Mesenchymal stem cell (in vitro differentiated cells and primary cell): ENCODE data around the gene EGFR.
A peak's percentile ranks its signal among the peaks of the same experiment; 100 is the strongest.

ENCODE experiments used
- DNase-seq: peaks from one replicate; pipeline ENCODE4 v3.0.0-alpha.2; 2013
- H2AFZ ChIP-seq: one replicate; pipeline ENCODE4 v1.6.1; 2013; ENCODE audit warnings: low read depth, mild to moderate bottlenecking, control low read depth, inconsistent platforms, low read length, moderate library complexity
- H2AK5ac ChIP-seq: 2 replicates; pipeline ENCODE4 v1.6.1; 2013; ENCODE audit warnings: low read length, moderate library complexity, mild to moderate bottlenecking, inconsistent platforms; ENCODE audit not compliant: severe bottlenecking
- H2BK120ac ChIP-seq: one replicate; pipeline ENCODE4 v1.6.1; 2013; ENCODE audit warnings: low read depth, mild to moderate bottlenecking, inconsistent platforms, low read length, moderate library complexity
- H2BK12ac ChIP-seq, 2 experiments: one replicate each; pipeline ENCODE4 v1.6.1; 2013; ENCODE audit warnings: inconsistent platforms in 2 of 2, low read length in 2 of 2, mild to moderate bottlenecking in 2 of 2, moderate library complexity in 2 of 2, control low read depth in 1 of 2
- H2BK15ac ChIP-seq: one replicate; pipeline ENCODE4 v1.6.1; 2013; ENCODE audit warnings: mild to moderate bottlenecking, low read depth, inconsistent platforms; ENCODE audit not compliant: poor library complexity, severe bottlenecking
- H2BK5ac ChIP-seq: 2 replicates; pipeline ENCODE4 v1.6.1; 2013; ENCODE audit warnings: low read depth, mild to moderate bottlenecking, low read length, control low read depth, inconsistent platforms; ENCODE audit not compliant: poor library complexity, severe bottlenecking
- H3K14ac ChIP-seq, 2 experiments: one replicate each; pipeline ENCODE4 v1.6.1; 2013; ENCODE audit warnings: inconsistent platforms in 2 of 2, low read length in 2 of 2, control low read depth in 1 of 2, mild to moderate bottlenecking in 1 of 2, moderate library complexity in 1 of 2
- H3K18ac ChIP-seq, 2 experiments: one replicate each; pipeline ENCODE4 v1.6.1; 2013; ENCODE audit warnings: inconsistent platforms in 2 of 2, low read length in 2 of 2, control low read depth in 1 of 2, low read depth in 1 of 2, mild to moderate bottlenecking in 1 of 2
- H3K23ac ChIP-seq, 2 experiments: one replicate each; pipeline ENCODE4 v1.6.1; 2013; ENCODE audit warnings: inconsistent platforms in 2 of 2, low read length in 2 of 2, mild to moderate bottlenecking in 2 of 2, moderate library complexity in 2 of 2, control low read depth in 1 of 2
- H3K27ac ChIP-seq: 2 replicates; pipeline ENCODE4 v1.5.1; 2013; ENCODE audit warnings: mild to moderate bottlenecking, moderate library complexity, low read length, control low read depth, inconsistent platforms; ENCODE audit not compliant: poor library complexity, severe bottlenecking
- H3K27me3 ChIP-seq, 2 experiments: 2 replicates each; pipeline versions ENCODE4 v1.6.1 to v1.7.0; 2013; ENCODE audit warnings: low read length in 2 of 2, mild to moderate bottlenecking in 2 of 2, moderate library complexity in 2 of 2, control low read depth in 1 of 2, inconsistent platforms in 1 of 2; ENCODE audit not compliant: control insufficient read depth in 1 of 2, insufficient read depth in 1 of 2
- H3K36me3 ChIP-seq, 2 experiments: 2 replicates each; pipeline versions ENCODE4 v1.6.1 to v1.7.0; 2013; ENCODE audit warnings: low read length in 2 of 2, control low read depth in 1 of 2, inconsistent platforms in 1 of 2, low read depth in 1 of 2, mild to moderate bottlenecking in 1 of 2; ENCODE audit not compliant: insufficient read depth in 2 of 2, control insufficient read depth in 1 of 2
- H3K4ac ChIP-seq, 2 experiments: one replicate each; pipeline ENCODE4 v1.6.1; 2013; ENCODE audit warnings: inconsistent platforms in 2 of 2, low read length in 2 of 2, mild to moderate bottlenecking in 2 of 2, moderate library complexity in 2 of 2, control low read depth in 1 of 2, low read depth in 1 of 2
- H3K4me1 ChIP-seq: 2 replicates; pipeline ENCODE4 v1.6.1; 2013; ENCODE audit warnings: low read depth, low read length, control low read depth; ENCODE audit not compliant: control insufficient read depth, insufficient read depth
- H3K4me2 ChIP-seq: 2 replicates; pipeline ENCODE4 v1.6.1; 2013; ENCODE audit warnings: low read length, mild to moderate bottlenecking, inconsistent platforms; ENCODE audit not compliant: poor library complexity, severe bottlenecking
- H3K4me3 ChIP-seq, 2 experiments: 2 replicates each; pipeline versions ENCODE4 v1.5.1 to v1.7.0; 2013; ENCODE audit warnings: low read length in 2 of 2, mild to moderate bottlenecking in 2 of 2, control low read depth in 1 of 2, low read depth in 1 of 2; ENCODE audit not compliant: insufficient read depth in 1 of 2
- H3K79me1 ChIP-seq: replicated peaks from 2 replicates; pipeline ENCODE4 v1.6.1; 2013; ENCODE audit warnings: mild to moderate bottlenecking, control low read depth, low read length, inconsistent platforms; ENCODE audit not compliant: poor library complexity, severe bottlenecking
- H3K9ac ChIP-seq: 2 replicates; pipeline ENCODE4 v1.7.0; 2013; ENCODE audit warnings: mild to moderate bottlenecking, low read length, moderate library complexity
- H3K9me3 ChIP-seq: 2 replicates; pipeline ENCODE4 v1.7.0; 2013; ENCODE audit warnings: mild to moderate bottlenecking, low read length; ENCODE audit not compliant: control insufficient read depth
- H4K8ac ChIP-seq: one replicate; pipeline ENCODE4 v1.6.1; 2013; ENCODE audit warnings: inconsistent platforms, mild to moderate bottlenecking, low read length, moderate library complexity
- H4K91ac ChIP-seq: one replicate; pipeline ENCODE4 v1.6.1; 2013; ENCODE audit warnings: mild to moderate bottlenecking, low read length, inconsistent platforms
- WGBS: methylation state at CpG from one replicate; pipeline ENCODE4 v1.1.7; 2013; ENCODE audit warnings: mixed read lengths; 5-methylcytosine and 5-hydroxymethylcytosine counted together

Gene EGFR

GRCh38 chr7:55189146-55189766 is 170.4 kb downstream of the EGFR start:
- H2BK120ac ChIP-seq, result no peak overlapping the region
- DNase-seq, result no peak
- no peak overlapping the region for H4K8ac ChIP-seq
- no peak overlapping the region for H3K23ac ChIP-seq
- H3K4me1 ChIP-seq, result peaks cover 34% of the 10 kb centered on the region
- no peak overlapping the region for H3K4me2 ChIP-seq
- H3K27ac ChIP-seq, result no peak overlapping the region
- H2AFZ ChIP-seq, result no peak overlapping the region
- no peak overlapping the region for H4K91ac ChIP-seq
- H3K27me3 ChIP-seq, result no peaks in the 10 kb centered on the region
- no peak overlapping the region for H2AK5ac ChIP-seq
- peaks cover 34 to 67% of the 10 kb centered on the region in 2 experiments for H3K36me3 ChIP-seq
- no peak overlapping the region for H3K4ac ChIP-seq
- H3K79me1 ChIP-seq, result peaks cover 5% of the 10 kb centered on the region
- H3K14ac ChIP-seq, result no peak overlapping the region
- H2BK5ac ChIP-seq, result no peak overlapping the region
- H2BK15ac ChIP-seq, result no peak overlapping the region
- no peak overlapping the region for H2BK12ac ChIP-seq
- H3K18ac ChIP-seq, result no peak overlapping the region
- no peak overlapping the region for H3K9ac ChIP-seq
- no peaks in the 10 kb centered on the region for H3K9me3 ChIP-seq
- WGBS, result 93% methylated on average over 11 of the region's 11 CpGs
- H3K4me3 ChIP-seq, result no peak overlapping the region

- Histone ChIP-seq H2AK5ac (peak overlapping the region; percentile 15), H3K36me3 (peaks cover 37 to 67% of the 10 kb centered on the region in 2 experiments), H3K18ac (no peak overlapping the region), H3K4me2 (no peak overlapping the region), H2BK12ac (no peak overlapping the region), H3K4me1 (peaks cover 37% of the 10 kb centered on the region), H2BK120ac (no peak overlapping the region), H3K9ac (peak overlapping the region; percentile 10), H4K91ac (no peak overlapping the region), H3K23ac (no peak overlapping the region), H3K4me3 (no peak overlapping the region), H3K14ac (no peak overlapping the region), H2BK15ac (no peak overlapping the region), H3K27me3 (no peaks in the 10 kb centered on the region), H2AFZ (no peak overlapping the region), H3K9me3 (no peaks in the 10 kb centered on the region), H3K4ac (no peak overlapping the region), H3K27ac (no peak overlapping the region), H2BK5ac (no peak overlapping the region), H3K79me1 (peaks cover 7% of the 10 kb centered on the region), H4K8ac (no peak overlapping the region)
- 88% methylated on average over 15 of the region's 16 CpGs for WGBS
- DNase-seq, result no peak
Measured at GRCh38 chr7:55189878-55190436, 171.1 kb downstream of the EGFR start.

GRCh38 chr7:55190511-55191160 is 171.8 kb downstream of the EGFR start:
- H4K8ac ChIP-seq, result no peak overlapping the region
- no peak overlapping the region for H3K27ac ChIP-seq
- H3K23ac ChIP-seq, result no peak overlapping the region
- H3K14ac ChIP-seq, result no peak overlapping the region
- peaks cover 7% of the 10 kb centered on the region for H3K79me1 ChIP-seq
- H2AK5ac ChIP-seq, result no peak overlapping the region
- H3K4ac ChIP-seq, result no peak overlapping the region
- no peak overlapping the region for H3K4me3 ChIP-seq
- H2BK15ac ChIP-seq, result no peak overlapping the region
- peaks cover 37% of the 10 kb centered on the region for H3K4me1 ChIP-seq
- H3K9me3 ChIP-seq, result no peaks in the 10 kb centered on the region
- H2BK5ac ChIP-seq, result no peak overlapping the region
- no peaks in the 10 kb centered on the region for H3K27me3 ChIP-seq
- H2BK12ac ChIP-seq, result no peak overlapping the region
- H3K36me3 ChIP-seq, result peaks cover 37 to 67% of the 10 kb centered on the region in 2 experiments
- no peak overlapping the region for H2AFZ ChIP-seq
- H3K9ac ChIP-seq, result no peak overlapping the region
- H2BK120ac ChIP-seq, result no peak overlapping the region
- 97% methylated on average over 2 of the region's 7 CpGs for WGBS
- H4K91ac ChIP-seq, result no peak overlapping the region
- DNase-seq, result no peak
- no peak overlapping the region for H3K4me2 ChIP-seq
- no peak overlapping the region for H3K18ac ChIP-seq

DNA sequence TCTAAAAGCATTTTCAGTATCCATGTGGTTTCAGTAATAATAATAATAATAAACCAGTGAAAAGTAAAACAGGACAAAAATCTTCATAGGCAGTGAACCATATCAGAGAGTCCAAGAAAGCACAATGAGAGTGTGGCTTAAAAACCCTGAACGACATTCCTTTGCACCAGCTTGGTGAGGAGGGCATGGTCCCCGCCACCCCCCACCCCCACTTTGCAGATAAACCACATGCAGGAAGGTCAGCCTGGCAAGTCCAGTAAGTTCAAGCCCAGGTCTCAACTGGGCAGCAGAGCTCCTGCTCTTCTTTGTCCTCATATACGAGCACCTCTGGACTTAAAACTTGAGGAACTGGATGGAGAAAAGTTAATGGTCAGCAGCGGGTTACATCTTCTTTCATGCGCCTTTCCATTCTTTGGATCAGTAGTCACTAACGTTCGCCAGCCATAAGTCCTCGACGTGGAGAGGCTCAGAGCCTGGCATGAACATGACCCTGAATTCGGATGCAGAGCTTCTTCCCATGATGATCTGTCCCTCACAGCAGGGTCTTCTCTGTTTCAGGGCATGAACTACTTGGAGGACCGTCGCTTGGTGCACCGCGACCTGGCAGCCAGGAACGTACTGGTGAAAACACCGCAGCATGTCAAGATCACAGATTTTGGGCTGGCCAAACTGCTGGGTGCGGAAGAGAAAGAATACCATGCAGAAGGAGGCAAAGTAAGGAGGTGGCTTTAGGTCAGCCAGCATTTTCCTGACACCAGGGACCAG is 172.5 kb downstream of the EGFR start:
- Histone ChIP-seq H2AK5ac (no peak overlapping the region), H2AFZ (no peak overlapping the region), H3K4me2 (no peak overlapping the region), H2BK120ac (no peak overlapping the region), H3K36me3 (peaks cover 34 to 64% of the 10 kb centered on the region in 2 experiments), H3K9me3 (no peaks in the 10 kb centered on the region), H3K27ac (no peak overlapping the region), H2BK5ac (no peak overlapping the region), H3K14ac (peak overlapping the region in 1 of 2 experiments; percentile 14), H4K91ac (no peak overlapping the region), H3K18ac (no peak overlapping the region), H3K4ac (no peak overlapping the region), H3K9ac (no peak overlapping the region), H3K23ac (peak overlapping the region in 1 of 2 experiments; percentile 53), H3K4me1 (peaks cover 31% of the 10 kb centered on the region), H3K79me1 (peaks cover 7% of the 10 kb centered on the region), H3K27me3 (no peaks in the 10 kb centered on the region), H3K4me3 (no peak overlapping the region), H2BK15ac (no peak overlapping the region), H4K8ac (no peak overlapping the region), H2BK12ac (peak overlapping the region in 1 of 2 experiments; percentile 11)
- no peak for DNase-seq
- WGBS, result 97% methylated on average over 17 of the region's 17 CpGs
